ENCODE results near the gene ETV2. TPM values are rescaled to one million over a fixed set of nuclear protein-coding genes. Genes with fewer than 3 reads are reported as not detected.

ETV2 gene
- total RNA-seq, 6 donors from 2014 or later: 0.83 to 8.0 (median 1.8) TPM; not detected in 2

GRCh38 chr19:35623327-35624010 is 18.1 kb upstream of the ETV2 start:
- DNase-seq (no peak), ATAC-seq (ENCODE audit: low FRiP score in 2 of 2) (no peak)
- H3K4me3 ChIP-seq: no peak overlapping the region

GRCh38 chr19:35628264-35628564 is 13.3 kb upstream of the ETV2 start:
- no peak for ATAC-seq (ENCODE audit: low FRiP score in 2 of 2)

More at GRCh38 chr19:35623327-35624010, 18.1 kb upstream of the ETV2 start:
- Histone ChIP-seq H3K4me1 (peaks cover 0 to 6% (median 5%) of the 10 kb centered on the region in 4 donors), H3K27ac (no peak overlapping the region), H3K27me3 (no peaks in the 10 kb centered on the region), H3K9me3 (no peaks in the 10 kb centered on the region), H3K36me3 (peaks cover 0 to 22% (median 9%) of the 10 kb centered on the region in 4 donors)
- TF ChIP-seq POLR2A (IDR thresholded peaks at IDR 0.05): no peak
- no peak for TF ChIP-seq POLR2AphosphoS5 (IDR thresholded peaks at IDR 0.05)
- no peak for TF ChIP-seq EP300 (IDR thresholded peaks at IDR 0.05)
- no peak for TF ChIP-seq CTCF (IDR thresholded peaks at IDR 0.05)
- 87 to 93% methylated on average over 6 of the region's 6 CpGs for WGBS, 2 donors

GRCh38 chr19:35628565-35629331 is 12.8 kb upstream of the ETV2 start, which contains the start of gene RBM42:
TSS of gene RBM42 (plus strand) at chr19:35629036. CDS start at chr19:35629154, 118 bp downstream.
- Histone ChIP-seq H3K27me3 (no peaks in the 10 kb centered on the region), H3K4me3 (peak within 1 kb of the TSS; percentile 75 to 100 (median 90)), H3K4me1 (peaks cover 9 to 22% (median 17%) of the 10 kb centered on the region in 4 donors), H3K27ac (peak within 1 kb of the TSS; percentile 90 to 96 (median 92)), H3K9me3 (no peaks in the 10 kb centered on the region), H3K36me3 (peaks cover 24 to 37% (median 32%) of the 10 kb centered on the region in 4 donors)
- ATAC-seq (ENCODE audit: low FRiP score in 2 of 2) (peak; percentile 100), DNase-seq (peak; percentile 98)
- TF ChIP-seq CTCF (IDR thresholded peaks at IDR 0.05) (peak in 3 of 6 experiments; percentile 22 to 39 (median 27)), POLR2AphosphoS5 (IDR thresholded peaks at IDR 0.05) (peak; percentile 96 to 97), POLR2A (IDR thresholded peaks at IDR 0.05) (peak; percentile 66 to 86 (median 72)), EP300 (IDR thresholded peaks at IDR 0.05) (peak in 1 of 4 donors; percentile 3)
- 0 to 1% methylated on average over 36 to 56 of the region's 56 CpGs for WGBS, 2 donors

More at GRCh38 chr19:35628264-35628564, 13.3 kb upstream of the ETV2 start:
- H3K36me3 ChIP-seq: peaks cover 19 to 32% (median 27%) of the 10 kb centered on the region in 4 donors
- TF ChIP-seq EP300 (IDR thresholded peaks at IDR 0.05) (no peak), CTCF (IDR thresholded peaks at IDR 0.05) (no peak)
- peak overlapping the region; percentile 90 to 96 (median 92) for H3K27ac ChIP-seq
- no peaks in the 10 kb centered on the region for H3K9me3 ChIP-seq
- peak overlapping the region; percentile 57 to 100 (median 80) for H3K4me3 ChIP-seq
- H3K4me1 ChIP-seq: peaks cover 9 to 22% (median 17%) of the 10 kb centered on the region in 4 donors
- no peak for DNase-seq
- WGBS, 2 donors: 11 to 12% methylated on average over 9 of the region's 9 CpGs
- H3K27me3 ChIP-seq: no peaks in the 10 kb centered on the region

- peak overlapping the region; percentile 90 to 96 (median 92) for H3K27ac ChIP-seq
- ATAC-seq (ENCODE audit: low FRiP score in 2 of 2) (no peak), DNase-seq (no peak)
- H3K4me3 ChIP-seq: peak overlapping the region; percentile 75 to 100 (median 90)
- H3K36me3 ChIP-seq: peaks cover 30 to 42% (median 37%) of the 10 kb centered on the region in 4 donors
- H3K4me1 ChIP-seq: peaks cover 9 to 22% (median 17%) of the 10 kb centered on the region in 4 donors
- H3K9me3 ChIP-seq: no peaks in the 10 kb centered on the region
- H3K27me3 ChIP-seq: no peaks in the 10 kb centered on the region
- 0 to 10% methylated on average over 9 to 15 of the region's 15 CpGs for WGBS, 2 donors
- TF ChIP-seq CTCF (IDR thresholded peaks at IDR 0.05) (no peak), POLR2A (IDR thresholded peaks at IDR 0.05) (no peak), EP300 (IDR thresholded peaks at IDR 0.05) (no peak), POLR2AphosphoS5 (IDR thresholded peaks at IDR 0.05) (no peak)
These were observed 12.3 kb upstream of the ETV2 start for GRCh38 chr19:35629332-35629633.

All from upper lobe of left lung (tissue), 6 donors.